ENCODE measurements around the gene IBA57. TPM values are rescaled to one million over a fixed set of nuclear protein-coding genes. Genes with fewer than 3 reads are reported as not detected.

The IBA57 gene
- total RNA-seq, 4 donors from 2014 or later = 4.9 to 15.7 (median 12.3) TPM

- in situ Hi-C loops (cut with MboI; ENCODE audit: low sequenced_read_pairs in 4 of 4) = no loop called here
- Histone ChIP-seq H3K9me3 (no peaks in the 10 kb centered on the region), H3K4me1 (peaks cover 32 to 37% of the 10 kb centered on the region in 2 donors), H3K27ac (peak within 1 kb of the TSS; percentile 94 to 99 (median 96)), H3K27me3 (no peaks in the 10 kb centered on the region), H3K36me3 (no peaks in the 10 kb centered on the region), H3K4me3 (peak within 1 kb of the TSS; percentile 83 to 100 (median 96))
- ATAC-seq (peak; percentile 89 to 90), DNase-seq (peak; percentile 100)
- peak; percentile 98 to 99 for TF ChIP-seq POLR2A (IDR thresholded peaks at IDR 0.05)
- peak in 3 of 5 experiments; percentile 7 to 39 (median 28) for TF ChIP-seq CTCF (IDR thresholded peaks at IDR 0.05 in 4 of 5, conservative IDR thresholded peaks at IDR 0.05 in 1 of 5)
- intact Hi-C loops (cut with DNase I; ENCODE audit: low total_unique reads) = loop anchor here (1.0 to 2.0 kb wide), 3 partner anchors 25 to 57 kb away; partner anchors contain the start of genes ARF1, IBA57 and MRPL55
Observed at GRCh38 chr1:228139931-228140723, 25.5 kb upstream of the IBA57 start, which contains the start of gene GUK1. Gene GUK1 (plus strand): TSS chr1:228140279. CDS start chr1:228140303, 24 bp downstream.

GRCh38 chr1:228140724-228141225, 24.8 kb upstream of the IBA57 start:
- Histone ChIP-seq H3K9me3 (no peaks in the 10 kb centered on the region), H3K27ac (peak overlapping the region; percentile 94 to 99 (median 96)), H3K27me3 (no peaks in the 10 kb centered on the region), H3K36me3 (peaks cover 0 to 3% of the 10 kb centered on the region in 2 donors), H3K4me3 (peak overlapping the region; percentile 83 to 100 (median 96)), H3K4me1 (peaks cover 32 to 37% of the 10 kb centered on the region in 2 donors)
- no peak for ATAC-seq
- intact Hi-C loops (cut with DNase I; ENCODE audit: low total_unique reads) = loop anchor here (1.0 to 2.0 kb wide), 3 partner anchors 25 to 58 kb away; partner anchors contain the start of genes ARF1, IBA57 and MRPL55
- no peak for TF ChIP-seq CTCF (IDR thresholded peaks at IDR 0.05 in 4 of 5, conservative IDR thresholded peaks at IDR 0.05 in 1 of 5)
- TF ChIP-seq POLR2A (IDR thresholded peaks at IDR 0.05) = no peak
- DNase-seq = no peak
- in situ Hi-C loops (cut with MboI; ENCODE audit: low sequenced_read_pairs in 4 of 4) = no loop called here

GRCh38 chr1:228141226-228142044, 24.2 kb upstream of the IBA57 start:
- no peak for ATAC-seq
- in situ Hi-C loops (cut with MboI; ENCODE audit: low sequenced_read_pairs in 4 of 4) = no loop called here
- peaks cover 0 to 10% of the 10 kb centered on the region in 2 donors for H3K36me3 ChIP-seq

More at GRCh38 chr1:228141226-228142044, 24.2 kb upstream of the IBA57 start:
- Histone ChIP-seq H3K4me1 (peaks cover 32 to 37% of the 10 kb centered on the region in 2 donors), H3K4me3 (peak overlapping the region; percentile 83 to 100 (median 96)), H3K27me3 (no peaks in the 10 kb centered on the region), H3K27ac (peak overlapping the region; percentile 94 to 99 (median 96)), H3K9me3 (no peaks in the 10 kb centered on the region)
- TF ChIP-seq CTCF (IDR thresholded peaks at IDR 0.05 in 4 of 5, conservative IDR thresholded peaks at IDR 0.05 in 1 of 5) (no peak), POLR2A (IDR thresholded peaks at IDR 0.05) (no peak)
- DNase-seq = peak in 1 of 2 donors; percentile 54
- intact Hi-C loops (cut with DNase I; ENCODE audit: low total_unique reads) = loop anchor here (2.0 kb wide), 1 partner anchor 59 kb away; the partner anchor contains the start of gene ARF1
